ENCODE measurements around the gene MRPL17. TPM values are rescaled to one million over a fixed set of nuclear protein-coding genes. Genes with fewer than 3 reads are reported as not detected.

Gene MRPL17
- polyA plus RNA-seq, 1 experiment = 68.9 TPM

- ChIA-PET POLR2A (no interaction called here), CTCF (interaction anchor here (0.7 to 2.6 kb wide), 5 partner anchors 9 to 228 kb away, joined by 3 to 17 read pairs (median 3); partner anchors contain the start of gene MRPL17)
- DNase-seq (ENCODE audit: low read depth) = no peak
- TF ChIP-seq, protein P1, sequence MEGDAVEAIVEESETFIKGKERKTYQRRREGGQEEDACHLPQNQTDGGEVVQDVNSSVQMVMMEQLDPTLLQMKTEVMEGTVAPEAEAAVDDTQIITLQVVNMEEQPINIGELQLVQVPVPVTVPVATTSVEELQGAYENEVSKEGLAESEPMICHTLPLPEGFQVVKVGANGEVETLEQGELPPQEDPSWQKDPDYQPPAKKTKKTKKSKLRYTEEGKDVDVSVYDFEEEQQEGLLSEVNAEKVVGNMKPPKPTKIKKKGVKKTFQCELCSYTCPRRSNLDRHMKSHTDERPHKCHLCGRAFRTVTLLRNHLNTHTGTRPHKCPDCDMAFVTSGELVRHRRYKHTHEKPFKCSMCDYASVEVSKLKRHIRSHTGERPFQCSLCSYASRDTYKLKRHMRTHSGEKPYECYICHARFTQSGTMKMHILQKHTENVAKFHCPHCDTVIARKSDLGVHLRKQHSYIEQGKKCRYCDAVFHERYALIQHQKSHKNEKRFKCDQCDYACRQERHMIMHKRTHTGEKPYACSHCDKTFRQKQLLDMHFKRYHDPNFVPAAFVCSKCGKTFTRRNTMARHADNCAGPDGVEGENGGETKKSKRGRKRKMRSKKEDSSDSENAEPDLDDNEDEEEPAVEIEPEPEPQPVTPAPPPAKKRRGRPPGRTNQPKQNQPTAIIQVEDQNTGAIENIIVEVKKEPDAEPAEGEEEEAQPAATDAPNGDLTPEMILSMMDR (IDR thresholded peaks at IDR 0.05; ENCODE audit: insufficient read depth, low read depth, low read length) = no peak
- Histone ChIP-seq H3K4me3 (ENCODE audit: low read depth, low read length) (no peak overlapping the region), H3K36me3 (ENCODE audit: control insufficient read depth, insufficient read depth, low read length) (no peaks in the 10 kb centered on the region), H3K27me3 (ENCODE audit: control insufficient read depth, insufficient read depth, low read length) (no peaks in the 10 kb centered on the region)
These were observed 8.9 kb downstream of the MRPL17 start for GRCh38 chr11:6674219-6674597.

DNA sequence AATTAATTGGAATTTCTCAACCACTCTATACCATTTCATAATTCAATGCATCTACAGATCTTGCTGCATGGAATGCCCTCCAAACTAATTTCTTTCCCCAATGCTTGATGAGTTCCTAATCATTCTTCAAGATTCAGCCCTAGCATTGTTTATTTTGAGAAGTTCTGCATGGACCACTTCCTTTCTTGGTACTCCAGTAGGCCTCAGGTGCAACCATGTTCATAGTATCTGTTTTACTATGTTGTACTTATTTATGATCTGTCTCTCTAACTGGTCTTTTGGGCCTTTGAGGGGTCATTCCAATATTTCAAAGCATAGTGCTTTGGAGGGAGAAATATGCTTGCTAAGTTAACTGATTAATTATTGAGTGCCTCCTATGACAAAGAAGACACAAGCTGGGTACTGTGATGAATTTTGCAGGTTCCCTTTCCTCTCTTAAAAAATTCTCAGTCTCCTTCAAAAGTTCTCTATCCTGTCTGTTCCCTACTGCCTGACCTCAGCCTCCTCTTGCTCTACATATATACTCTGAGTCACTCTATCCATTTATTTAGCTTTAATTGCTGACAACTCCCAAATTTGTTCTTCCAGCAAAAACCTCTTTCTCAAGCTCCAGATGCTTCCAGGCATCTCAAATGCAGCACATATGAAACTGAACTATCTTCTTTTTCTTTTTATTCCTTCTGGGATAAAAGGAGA lies 9.5 kb downstream of the MRPL17 start:
- Histone ChIP-seq H3K36me3 (ENCODE audit: control insufficient read depth, insufficient read depth, low read length) (no peaks in the 10 kb centered on the region), H3K4me3 (ENCODE audit: low read depth, low read length) (no peak overlapping the region), H3K27me3 (ENCODE audit: control insufficient read depth, insufficient read depth, low read length) (no peaks in the 10 kb centered on the region)
- CTCF ChIA-PET = interaction anchor here (0.7 to 2.6 kb wide), 4 partner anchors 9 to 227 kb away, joined by 3 to 17 read pairs (median 3); partner anchors contain the start of gene MRPL17
- DNase-seq (ENCODE audit: low read depth) = no peak
- TF ChIP-seq, protein P1 (IDR thresholded peaks at IDR 0.05; ENCODE audit: insufficient read depth, low read depth, low read length) = no peak
- POLR2A ChIA-PET = no interaction called here

- ChIA-PET CTCF (interaction anchor here (0.8 to 1.4 kb wide), 4 partner anchors 9 to 54 kb away, joined by 3 to 4 read pairs (median 4); partner anchors contain the start of gene MRPL17), POLR2A (interaction anchor here (0.6 kb wide), 1 partner anchor 45 kb away, joined by 7 read pairs; no protein-coding TSS in a partner anchor)
- TF ChIP-seq, protein P1 (IDR thresholded peaks at IDR 0.05; ENCODE audit: insufficient read depth, low read depth, low read length) = no peak
- DNase-seq (ENCODE audit: low read depth) = no peak
- Histone ChIP-seq H3K4me3 (ENCODE audit: low read depth, low read length) (no peak overlapping the region), H3K27me3 (ENCODE audit: control insufficient read depth, insufficient read depth, low read length) (no peaks in the 10 kb centered on the region), H3K36me3 (ENCODE audit: control insufficient read depth, insufficient read depth, low read length) (no peaks in the 10 kb centered on the region)
These were observed 11.1 kb downstream of the MRPL17 start for GRCh38 chr11:6671991-6672390.

DNA sequence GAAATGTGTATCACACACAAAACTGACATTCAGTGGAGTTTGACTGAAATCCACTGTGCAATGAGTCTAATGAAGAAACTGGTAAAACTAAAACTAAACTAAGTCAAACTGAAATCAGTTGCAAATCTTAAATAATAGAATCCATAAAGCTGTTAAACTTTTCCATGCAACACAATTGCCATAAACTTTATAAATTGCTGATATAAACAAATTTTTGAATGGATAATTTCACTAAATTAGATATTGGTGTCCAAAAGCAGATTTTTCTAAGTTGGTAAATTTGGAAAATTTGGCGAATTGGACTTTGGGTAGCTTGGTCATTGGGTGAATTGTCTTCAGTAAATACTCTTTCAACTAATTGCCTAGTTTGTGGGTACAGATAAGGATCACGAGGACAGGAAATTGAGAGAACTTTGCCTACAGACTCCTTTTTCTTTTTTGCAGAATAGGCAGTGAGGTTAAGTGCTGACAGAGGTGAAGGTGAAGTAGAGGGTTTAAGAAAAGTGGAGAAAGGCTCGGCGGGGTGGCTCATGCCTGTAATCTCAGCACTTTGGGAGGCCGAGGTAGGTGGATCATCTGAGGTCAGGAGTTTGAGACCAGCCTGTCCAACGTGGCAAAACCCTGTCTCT lies 12.8 kb downstream of the MRPL17 start:
- Histone ChIP-seq H3K27me3 (ENCODE audit: control insufficient read depth, insufficient read depth, low read length) (no peaks in the 10 kb centered on the region), H3K4me3 (ENCODE audit: low read depth, low read length) (no peak overlapping the region), H3K36me3 (ENCODE audit: control insufficient read depth, insufficient read depth, low read length) (no peaks in the 10 kb centered on the region)
- ChIA-PET CTCF (interaction anchor here (1.5 kb wide), 1 partner anchor 140 kb away, joined by 4 read pairs; no protein-coding TSS in a partner anchor), POLR2A (no interaction called here)
- TF ChIP-seq, protein P1 (IDR thresholded peaks at IDR 0.05; ENCODE audit: insufficient read depth, low read depth, low read length) = no peak
- DNase-seq (ENCODE audit: low read depth) = no peak

- TF ChIP-seq, protein P1 (IDR thresholded peaks at IDR 0.05; ENCODE audit: insufficient read depth, low read depth, low read length) = peak; percentile 57
- CTCF ChIA-PET = interaction anchor here (0.6 to 2.6 kb wide), 16 partner anchors 9 to 137 kb away, joined by 3 to 18 read pairs (median 6); partner anchors contain the start of genes MRPL17 and TPP1
- Histone ChIP-seq H3K27me3 (ENCODE audit: control insufficient read depth, insufficient read depth, low read length) (no peaks in the 10 kb centered on the region), H3K4me3 (ENCODE audit: low read depth, low read length) (no peak overlapping the region), H3K36me3 (ENCODE audit: control insufficient read depth, insufficient read depth, low read length) (no peaks in the 10 kb centered on the region)
- no peak for DNase-seq (ENCODE audit: low read depth)
- POLR2A ChIA-PET = no interaction called here
These were observed 15.3 kb downstream of the MRPL17 start for GRCh38 chr11:6667733-6668374.
